ENCODE results near the gene GRM4.
A peak's percentile ranks its signal among the peaks of the same experiment; 100 is the strongest.

GRM4 gene

DNA sequence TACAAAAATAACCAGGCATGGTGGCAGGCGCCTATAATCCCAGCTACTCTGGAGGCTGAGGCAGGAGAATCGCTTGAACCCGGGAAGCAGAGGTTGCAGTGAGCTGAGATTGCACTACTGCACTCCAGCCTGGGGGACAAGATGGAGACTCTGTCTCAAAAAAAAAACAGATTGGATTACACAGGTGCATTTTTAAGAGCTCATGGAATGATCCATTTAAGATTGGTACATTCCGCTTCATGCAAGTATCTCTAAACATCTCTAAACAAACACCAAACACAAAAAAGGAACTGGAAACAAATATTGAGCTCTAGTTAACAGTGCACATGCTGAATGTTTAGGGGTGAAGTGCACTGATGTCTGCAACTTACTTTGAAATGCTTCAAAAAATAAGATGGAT is 154.3 kb downstream of the GRM4 start:
- no peak for DNase-seq

DNA sequence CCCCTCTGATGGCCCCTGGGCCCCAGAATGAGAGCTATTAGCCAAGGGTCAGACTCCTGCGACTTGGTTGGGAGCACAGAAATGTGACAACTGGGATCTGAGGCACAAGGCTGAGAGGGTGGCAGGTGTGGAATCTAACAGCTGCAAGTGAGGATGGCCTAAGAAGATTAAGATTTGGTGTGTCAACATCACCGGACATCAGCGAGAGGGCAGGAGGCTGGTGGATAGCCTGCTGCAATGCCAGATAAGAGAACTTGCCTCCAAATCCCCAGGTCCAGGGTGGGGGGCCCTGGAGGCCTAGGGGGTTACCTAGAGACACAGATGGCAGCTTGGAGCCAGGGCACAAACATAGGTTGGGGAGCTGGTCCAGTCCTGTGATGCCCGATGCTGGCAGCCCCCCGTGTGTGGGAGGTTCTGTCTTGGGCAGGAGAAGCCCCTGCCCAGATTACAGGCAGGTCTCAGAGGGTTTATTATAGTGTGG is 155.8 kb downstream of the GRM4 start:
- DNase-seq, result no peak

DNA sequence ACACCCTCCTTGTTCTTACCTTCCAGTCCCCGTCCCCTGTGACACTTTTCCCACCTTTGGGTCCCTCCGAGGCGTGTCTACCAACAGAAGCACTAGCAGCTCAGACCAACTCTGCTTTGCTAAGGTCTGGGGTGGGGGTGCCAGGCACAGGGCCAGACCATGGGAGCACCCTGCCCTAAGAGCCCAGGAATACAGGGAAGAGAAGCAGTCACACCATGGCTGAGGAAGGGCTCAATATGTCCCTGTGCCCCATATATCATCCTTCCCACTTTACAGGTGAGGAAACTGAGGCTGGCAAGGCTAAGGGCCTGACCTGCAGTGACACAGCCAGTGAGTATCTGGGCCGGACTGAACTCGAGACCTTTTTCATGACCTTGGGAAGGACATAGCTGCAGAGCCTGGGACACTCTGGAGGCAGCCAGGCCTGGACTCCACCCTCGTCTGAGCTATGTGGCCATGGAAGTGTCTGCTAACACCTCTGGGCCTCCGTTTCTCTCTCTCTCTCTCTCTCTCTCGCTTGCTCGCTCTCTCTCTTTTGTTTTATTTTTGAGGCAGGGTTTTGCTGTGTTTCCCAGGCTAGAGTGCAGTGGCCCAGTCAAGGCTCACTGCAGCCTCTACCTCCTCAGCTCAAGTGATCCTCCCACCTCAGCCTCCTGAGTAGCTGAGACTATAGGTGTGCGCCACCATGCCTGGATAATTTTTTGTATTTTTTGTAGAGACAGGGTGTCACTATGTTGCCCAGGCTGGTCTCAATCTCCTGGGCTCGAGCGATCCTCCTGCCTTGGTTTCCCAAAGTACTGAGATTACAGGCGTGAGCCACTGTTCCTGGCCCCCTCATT is 156.7 kb downstream of the GRM4 start:
- DNase-seq, result no peak

- peak; percentile 93 for DNase-seq
Measured at GRCh38 chr6:33988121-33989015, 157.5 kb downstream of the GRM4 start.

DNA sequence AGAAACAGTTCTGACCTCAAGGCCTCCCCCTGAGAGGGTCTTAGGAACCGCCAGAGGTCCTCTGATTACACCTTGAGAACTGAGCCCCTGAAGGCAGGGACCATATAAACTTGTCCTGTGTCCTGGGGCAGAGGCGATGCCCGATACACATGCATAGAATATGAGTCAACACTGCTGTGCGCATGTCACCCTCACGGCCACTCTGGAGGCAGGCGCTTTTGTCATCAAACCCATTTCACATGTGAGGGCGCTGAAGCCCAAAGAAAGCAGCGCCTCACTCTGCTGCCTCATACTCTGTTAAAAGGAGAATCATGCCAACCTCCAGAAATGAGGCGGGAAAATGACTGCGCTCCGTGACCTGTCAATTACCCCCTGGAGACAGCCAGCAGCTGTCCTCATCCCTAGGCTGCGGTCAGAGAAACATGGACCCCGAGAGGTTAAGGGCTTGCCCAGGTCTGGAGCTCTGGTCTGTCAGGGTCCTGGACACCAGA is 158.3 kb downstream of the GRM4 start:
- no peak for DNase-seq

DNA sequence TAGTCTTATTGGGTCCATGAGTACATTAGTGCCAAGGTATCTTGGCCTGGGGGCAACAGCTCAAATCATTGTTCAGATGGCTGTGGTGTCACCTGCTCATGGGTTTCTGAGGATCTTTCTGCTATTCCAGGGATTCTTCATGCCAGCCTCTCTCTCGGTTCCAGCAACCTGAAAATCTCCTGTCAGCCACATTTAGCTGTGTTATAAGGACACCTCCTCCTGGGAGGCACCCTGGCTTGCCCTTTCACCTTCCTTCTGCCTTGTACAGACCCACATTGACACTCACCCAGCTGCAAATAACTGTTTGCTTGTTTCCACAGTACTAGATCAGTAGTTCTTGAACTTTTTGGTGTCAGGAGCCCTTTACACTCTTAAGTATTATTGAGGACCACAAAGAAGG is 159.9 kb downstream of the GRM4 start:
- no peak for DNase-seq

DNA sequence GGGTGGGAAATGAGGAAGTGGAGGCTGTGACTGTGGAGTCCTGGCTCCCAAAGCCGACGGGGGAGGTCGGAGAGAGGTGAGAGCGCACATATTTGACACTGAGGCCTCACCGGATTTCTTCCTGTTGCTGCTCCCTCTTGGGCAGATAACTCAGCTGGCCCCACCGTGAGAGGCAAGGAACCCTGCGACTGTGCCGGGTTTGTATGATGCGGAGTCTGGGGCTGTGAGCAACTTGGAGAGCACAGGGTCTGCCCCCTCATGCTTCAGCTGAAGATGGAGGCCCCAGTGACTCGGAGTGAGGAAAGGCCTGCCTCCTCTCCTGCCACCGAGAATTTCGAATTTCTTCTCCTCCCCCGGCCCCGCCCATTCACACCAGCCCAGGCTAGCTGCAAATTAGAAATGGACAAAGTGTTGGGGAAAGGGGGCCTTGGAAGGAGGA is 160.6 kb downstream of the GRM4 start:
- no peak for DNase-seq

- no peak for DNase-seq
Measured at GRCh38 chr6:33984466-33985312, 161.2 kb downstream of the GRM4 start.

DNA sequence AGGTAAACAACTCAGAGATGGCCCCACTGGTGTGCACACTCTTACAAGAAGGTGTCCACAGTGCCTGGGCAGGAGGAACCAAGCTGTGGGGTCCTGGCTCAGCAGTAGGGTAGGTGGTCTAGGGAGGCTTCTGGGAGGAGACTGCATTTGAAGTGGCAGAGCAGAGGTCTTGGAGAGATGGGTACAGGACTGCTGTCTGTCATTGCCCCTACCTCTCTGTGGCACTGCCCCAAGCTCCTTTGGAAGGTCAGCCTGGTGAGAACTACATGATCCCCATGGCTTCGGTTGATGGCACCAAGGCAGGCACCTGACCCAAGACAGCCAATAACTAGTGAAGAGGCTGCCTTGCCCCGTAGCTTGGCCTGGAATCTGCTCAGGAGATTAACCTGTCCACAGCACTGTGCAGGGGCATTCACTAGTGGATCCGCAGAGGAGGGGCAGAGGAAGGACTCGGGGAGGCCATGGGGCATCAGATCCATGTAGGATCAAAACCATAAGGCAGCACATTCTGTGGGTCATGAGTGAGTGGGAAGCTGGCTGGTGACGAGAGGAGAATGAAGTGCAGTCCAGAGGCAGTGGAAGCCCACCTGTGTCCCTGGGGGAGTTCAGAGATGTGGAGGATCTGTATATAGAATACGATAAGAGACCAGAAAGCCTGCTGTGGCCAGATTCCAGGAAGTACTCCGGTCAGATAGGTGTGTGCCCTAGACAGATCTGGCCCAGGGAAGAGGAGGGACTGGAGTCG is 162.0 kb downstream of the GRM4 start:
- no peak for DNase-seq

DNA sequence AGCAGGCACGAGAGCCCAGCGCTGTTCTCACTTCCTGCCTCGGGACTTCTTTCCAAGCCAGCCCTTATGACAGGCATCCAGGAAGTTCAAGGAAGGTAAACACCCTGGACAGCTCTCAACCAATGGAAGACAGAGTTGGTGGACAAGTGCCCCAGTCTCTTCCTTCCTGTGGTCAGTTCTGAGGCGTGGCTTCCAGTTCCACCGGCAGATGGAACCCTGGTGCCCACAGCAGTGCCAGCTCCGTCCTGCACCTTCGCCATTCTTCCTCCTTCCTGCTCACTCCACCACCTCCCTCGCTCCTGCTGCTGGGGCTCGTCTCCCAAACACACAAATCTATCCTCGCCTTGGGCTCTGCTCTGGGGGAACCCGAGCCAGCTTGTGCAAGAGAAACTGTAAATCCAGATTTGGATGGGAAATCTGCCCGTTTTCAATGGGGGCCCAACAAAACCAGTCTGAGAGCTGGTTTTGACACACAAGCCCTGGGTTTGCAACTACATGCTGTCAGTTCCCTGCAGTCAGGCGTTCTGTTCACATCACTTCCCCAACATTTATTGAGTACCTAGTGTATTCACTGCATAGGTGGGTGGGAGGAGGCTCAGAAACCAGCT is 162.7 kb downstream of the GRM4 start:
- DNase-seq, result no peak

DNA sequence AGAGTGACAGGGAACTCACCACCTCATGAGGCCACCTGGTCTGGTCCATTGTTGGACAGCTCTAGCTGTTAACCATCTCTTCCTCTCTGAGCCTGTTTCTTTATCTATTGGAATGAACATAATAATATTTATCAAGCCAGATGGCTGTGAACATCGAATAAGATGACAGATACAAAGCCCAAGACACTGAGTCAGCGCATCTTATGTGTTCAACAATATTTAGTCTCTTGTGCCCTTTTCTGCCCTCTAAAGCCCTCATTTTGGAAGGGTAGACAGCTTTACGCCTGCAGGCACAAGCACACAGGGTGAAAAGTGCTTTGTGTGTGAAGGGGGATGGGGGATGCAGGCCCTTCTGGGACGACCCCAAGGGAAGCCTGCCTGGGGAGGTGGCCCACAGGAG is 164.0 kb downstream of the GRM4 start:
- no peak for DNase-seq

GRCh38 chr6:33981421-33981820 is 164.5 kb downstream of the GRM4 start:
- DNase-seq, result no peak

GRCh38 chr6:33980176-33981175 is 165.4 kb downstream of the GRM4 start:
- no peak for DNase-seq

- no peak for DNase-seq
Measured at GRCh38 chr6:33979750-33980149, 166.1 kb downstream of the GRM4 start.

DNA sequence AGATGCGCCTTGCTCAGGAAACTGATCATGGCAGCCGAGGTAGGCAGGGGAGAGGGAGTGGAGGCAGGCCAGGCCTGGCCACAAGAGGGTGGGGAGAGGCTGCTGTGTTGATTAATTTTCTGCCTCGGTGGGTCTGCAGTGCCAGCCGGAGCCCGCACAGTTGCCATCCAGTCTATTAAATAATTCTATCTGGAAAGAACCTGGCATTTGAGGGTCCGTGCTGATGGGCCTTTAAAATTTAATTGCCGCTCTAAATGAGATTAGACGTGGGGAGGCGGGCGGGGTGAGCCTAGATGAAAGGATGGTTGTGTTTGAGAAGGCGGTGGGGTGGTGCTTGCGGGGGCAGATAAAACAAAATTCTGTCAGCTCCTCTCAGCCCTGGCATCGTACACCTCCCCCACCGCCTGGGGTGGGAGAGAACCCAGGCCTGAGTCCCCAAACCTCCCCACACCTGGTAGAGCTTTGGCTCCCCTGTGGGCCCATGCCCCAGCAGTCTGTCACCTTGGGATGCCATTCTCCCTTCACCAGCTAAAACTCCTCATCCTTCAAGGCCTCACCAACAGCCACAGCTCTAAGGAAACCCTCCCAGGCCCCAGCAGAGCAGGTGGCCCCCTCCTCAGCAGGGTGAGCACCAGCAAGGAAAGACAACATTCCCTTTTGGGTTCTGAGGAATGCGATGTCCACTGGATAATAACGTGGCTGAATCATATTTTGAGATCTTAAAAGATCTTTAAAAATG is 167.3 kb downstream of the GRM4 start:
- no peak for DNase-seq

DNA sequence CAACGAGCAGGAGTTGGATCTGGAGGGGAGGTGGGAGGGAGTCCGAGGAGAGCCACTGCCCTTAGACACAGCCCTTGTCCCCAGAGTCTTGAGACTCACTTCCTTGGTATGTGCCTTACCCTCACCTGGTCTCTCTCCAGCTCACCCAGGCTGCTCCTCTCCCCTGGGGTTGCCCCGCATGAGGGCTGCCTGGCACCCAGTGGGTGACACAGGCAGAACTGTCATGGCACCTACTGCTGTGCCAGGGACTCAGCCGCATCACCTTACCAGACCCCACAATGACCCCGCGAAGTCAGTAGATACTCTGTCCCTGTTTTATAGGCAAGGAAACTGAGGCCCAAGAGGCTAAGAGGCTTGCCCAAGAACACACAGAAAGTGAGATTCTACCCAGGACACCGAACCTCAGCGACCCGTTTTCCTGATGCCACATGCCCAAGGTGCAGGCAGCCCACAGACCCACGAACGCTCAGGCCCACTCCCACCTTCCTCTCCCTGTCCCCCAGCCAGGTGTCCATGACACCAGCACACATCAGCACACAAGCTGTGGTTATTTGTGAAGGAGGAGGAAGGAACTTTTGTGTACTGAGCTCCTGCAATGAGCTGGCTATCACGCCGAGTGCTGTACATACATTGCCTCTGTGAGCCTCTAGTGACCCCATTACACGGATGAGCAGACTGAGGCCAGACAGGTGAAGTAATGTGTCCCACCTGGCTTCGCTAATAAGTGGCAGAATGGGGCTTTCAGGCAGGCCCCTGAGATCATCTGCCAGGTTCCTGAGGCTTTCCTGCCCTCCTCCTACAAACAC is 168.1 kb downstream of the GRM4 start:
- no peak for DNase-seq

GRCh38 chr6:33976437-33977360 is 169.2 kb downstream of the GRM4 start:
- DNase-seq, result no peak
